ENCODE data around the gene PRSS33. TPM values are rescaled to one million over a fixed set of nuclear protein-coding genes. Genes with fewer than 3 reads are reported as not detected.

Gene PRSS33
- total and polyA plus RNA-seq, 9 of the 15 experiments (the other 6 are each of a cell fraction or from before 2014, with no cell fraction given), result not detected

GRCh38 chr16:2777903-2778629, 9.3 kb downstream of the PRSS33 start (continued):
- TF ChIP-seq CHAMP1 (IDR thresholded peaks at IDR 0.05) (no peak), E2F4 (CRISPR knock-in tag; IDR thresholded peaks at IDR 0.05; ENCODE audit: low read depth) (no peak)

GRCh38 chr16:2777231-2777902, 10.0 kb downstream of the PRSS33 start, which contains the start of gene ELOB:
TSS of gene ELOB (minus strand) at chr16:2777280. CDS start at chr16:2777239, 41 bp downstream.
- Histone ChIP-seq H3K9me1 (ENCODE audit: control insufficient read depth, insufficient read depth, low read length) (no peaks in the 10 kb centered on the region), H3K4me3 (peak within 1 kb of the TSS; percentile 97), H2AFZ (ENCODE audit: low read depth, low read length) (peak within 1 kb of the TSS; percentile 75), H3K4me1 (replicated peaks in 1 of 2; ENCODE audit: control insufficient read depth in 2 of 2, insufficient read depth in 2 of 2, low read length in 2 of 2) (peaks cover 11 to 35% of the 10 kb centered on the region in 2 experiments; a peak in 4 of 5 replicates), H3K9ac (ENCODE audit: insufficient read depth in 1 of 2, low read depth in 2 of 2, low read length in 2 of 2) (peak within 1 kb of the TSS; percentile 99 to 100), H4K20me1 (replicated peaks; ENCODE audit: control insufficient read depth, insufficient read depth, low read length) (no peaks in the 10 kb centered on the region; the same call in 1 of the 2 replicates), H3K27me3 (ENCODE audit: control insufficient read depth in 2 of 2, insufficient read depth in 2 of 2, low read length in 2 of 2) (no peaks in the 10 kb centered on the region), H3K36me3 (ENCODE audit: control insufficient read depth, insufficient read depth, low read length) (peaks cover 43% of the 10 kb centered on the region), H3K27ac (ENCODE audit: extremely low read depth, low read depth, low read length) (peak within 1 kb of the TSS; percentile 98), H3K4me2 (ENCODE audit: insufficient read depth, low read length) (peak within 1 kb of the TSS; percentile 97), H3K9me3 (replicated peaks; ENCODE audit: control insufficient read depth, insufficient read depth, low read depth, low read length) (no peaks in the 10 kb centered on the region), H3K79me2 (ENCODE audit: control insufficient read depth, insufficient read depth, low read length) (peaks cover 37% of the 10 kb centered on the region)
- ChIA-PET POLR2A (interaction anchor here (0.6 to 3.9 kb wide), 17 partner anchors 8 to 790 kb away, joined by 3 to 28 read pairs (median 4); partner anchors contain the start of genes PRSS33 and SRRM2), CTCF (ENCODE audit: low intra/inter-chr PET ratio) (interaction anchor here (0.6 kb wide), 1 partner anchor 23 kb away, joined by 4 read pairs; no protein-coding TSS in a partner anchor)
- in situ Hi-C loops (cut with MboI) (no loop called here), intact Hi-C loops (cut with micrococcal nuclease) (loop anchor here (5.0 kb wide), 1 partner anchor 40 kb away; the partner anchor contains the start of gene PRSS21)
- FAIRE-seq (no peak), DNase-seq (ENCODE audit: extremely low read depth in 1 of 4, low spot score in 3 of 4) (peak; percentile 92 to 95 (median 93)), ATAC-seq (peak; percentile 90)
- WGBS (ENCODE audit: insufficient coverage, low coverage, missing lambda C conversion rate), result under 1% methylated on average over 42 of the region's 70 CpGs
- BruUV-seq (replicated peaks), result TSS peak; percentile 87
- TF ChIP-seq THRA (IDR thresholded peaks at IDR 0.05), result no peak
- peak; percentile 83 for TF ChIP-seq ZBTB9 (CRISPR knock-in tag; IDR thresholded peaks at IDR 0.05)
- no peak for TF ChIP-seq ATF3 (IDR thresholded peaks at IDR 0.05)
- no peak; the same call in 1 of the 2 replicates for TF ChIP-seq ATF3 (CRISPR knock-in tag; conservative IDR thresholded peaks at IDR 0.05)
- 0 out of 2 replicates have a peak, but pooled peaks have one; percentile 64 for TF ChIP-seq PREB (CRISPR knock-in tag; IDR thresholded peaks at IDR 0.05)
- no peak; the same call in 1 of the 2 replicates for TF ChIP-seq C11orf30 (IDR thresholded peaks at IDR 0.05; ENCODE audit: low read depth)

All from K562 (cell line).